Epidermal melanocyte (primary cell): ENCODE measurements around the gene SLC25A24.
"Not testable (repeated sequence)": the region's sequence is repeated elsewhere in the genome, so short reads cannot be mapped to it uniquely, and the experiment has no call there.

ENCODE experiments used
- DNase-seq: peaks from one replicate; pipeline ENCODE4 v3.0.0; 2011; ENCODE audit warnings: low spot score; ENCODE audit not compliant: insufficient read length

SLC25A24 gene

DNA sequence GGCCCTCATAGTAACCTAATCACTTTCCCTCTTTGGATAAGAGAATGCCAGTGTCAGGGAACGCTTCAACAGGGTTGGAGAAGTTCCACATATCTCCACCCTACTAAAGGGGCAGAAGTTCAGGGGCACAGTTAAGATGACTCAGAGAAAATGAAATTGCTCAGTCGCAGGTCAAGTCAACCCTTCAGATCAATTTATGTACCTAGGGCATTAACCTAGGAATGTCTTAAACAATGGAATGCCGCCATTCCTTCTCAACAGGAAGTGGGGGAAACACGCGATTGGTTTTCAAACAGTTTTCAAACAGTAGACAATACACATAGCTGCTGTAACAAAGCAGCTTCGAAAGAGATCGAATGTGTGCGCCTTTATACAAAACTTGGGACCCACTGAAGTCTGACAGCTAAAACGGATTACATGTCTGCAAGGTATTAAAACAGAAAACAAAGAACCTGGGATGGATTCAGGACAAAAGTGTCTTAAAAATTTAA, 897 bp downstream of the SLC25A24 start:
- DNase-seq: no peak

DNA sequence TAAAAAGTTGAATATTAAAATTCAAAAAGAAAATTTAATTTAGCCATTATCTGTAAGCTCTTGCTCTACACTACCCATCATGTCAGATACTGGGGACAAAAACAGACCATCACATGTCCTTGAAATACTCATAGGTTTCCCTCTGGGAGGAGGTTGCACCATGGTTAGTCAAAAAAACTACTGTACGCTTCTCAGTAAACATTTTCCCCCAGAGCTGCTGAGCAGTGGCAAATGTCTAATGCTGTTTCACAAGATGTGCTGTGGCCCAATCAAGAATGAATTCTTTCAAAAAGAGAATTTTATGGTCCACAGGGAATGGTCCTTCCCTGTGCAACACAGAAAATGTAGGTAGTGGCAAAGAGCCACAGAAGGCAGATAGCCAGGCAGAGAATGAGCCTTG, 6.1 kb downstream of the SLC25A24 start:
- DNase-seq: no peak

DNA sequence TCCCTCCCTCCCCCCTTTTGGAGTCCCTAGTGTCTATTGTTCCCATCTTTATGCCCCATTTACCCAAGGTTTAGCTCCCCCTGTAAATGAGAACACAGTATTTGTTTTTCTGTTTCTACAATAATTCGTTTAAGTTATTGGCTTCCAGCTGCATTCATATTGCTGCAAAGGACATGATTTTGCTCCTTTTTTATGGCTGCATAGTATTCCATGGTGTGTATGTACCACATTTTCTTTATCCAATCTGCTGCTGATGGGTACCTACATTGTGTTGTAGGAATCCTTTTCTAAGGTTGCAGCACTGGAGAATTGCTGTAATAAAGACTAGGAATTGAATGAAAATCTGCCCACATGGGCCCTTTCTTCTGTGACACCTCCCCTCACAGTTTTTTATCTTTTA, 6.8 kb downstream of the SLC25A24 start:
- DNase-seq: no peak

DNA sequence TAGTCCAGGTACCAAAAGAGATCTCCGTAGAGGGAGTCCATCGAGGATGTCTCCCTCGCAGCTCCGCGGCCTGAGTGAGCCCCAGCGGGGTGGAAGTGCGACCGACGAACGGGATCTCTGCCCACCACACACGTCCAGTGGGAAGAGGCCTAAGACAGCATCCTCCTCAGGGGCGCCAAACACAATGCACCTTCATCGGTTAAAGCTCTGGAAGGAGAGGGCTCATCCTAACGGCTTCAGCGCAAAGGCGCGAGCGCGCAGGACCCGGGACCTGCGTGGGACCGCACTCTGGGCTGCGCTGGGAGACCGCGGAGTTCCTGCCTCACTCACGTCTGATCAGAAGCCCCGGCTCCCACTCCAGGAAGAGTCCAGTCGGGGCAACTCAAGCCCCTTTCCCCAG, 7.6 kb downstream of the SLC25A24 start:
- DNase-seq: no peak

DNA sequence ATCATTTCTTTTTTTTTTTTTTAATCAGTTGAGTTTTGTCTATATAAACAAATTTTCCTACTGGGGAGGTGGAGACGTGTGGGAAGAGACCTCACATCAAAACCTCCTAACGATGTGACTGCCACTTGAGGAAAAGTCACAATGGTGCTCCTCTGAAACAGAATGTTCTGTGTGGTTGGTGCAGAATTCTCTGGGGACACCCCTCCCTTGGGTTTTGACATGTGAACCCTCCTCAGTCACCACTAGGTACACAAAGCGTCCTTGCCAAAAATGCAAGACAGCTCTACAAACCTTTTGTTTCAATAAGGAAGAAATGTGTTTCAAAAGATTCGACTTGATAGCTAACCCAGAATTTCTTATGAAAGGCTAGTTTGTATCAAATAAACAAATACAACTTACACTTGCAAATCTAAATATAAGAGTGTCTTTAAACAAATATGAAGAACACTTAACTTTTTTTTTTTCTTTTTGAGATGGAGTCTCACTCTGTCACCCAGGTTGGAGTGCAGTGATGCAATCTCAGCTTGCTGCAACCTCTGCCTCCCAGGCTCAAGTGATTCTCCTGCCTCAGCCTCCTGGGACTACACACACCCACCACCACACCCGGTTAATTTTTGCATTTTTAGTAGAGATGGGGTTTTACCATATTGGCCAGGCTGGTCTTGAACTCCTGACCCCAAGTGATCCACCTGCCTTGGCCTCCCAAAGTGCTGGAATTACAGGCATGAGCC, 9.3 kb downstream of the SLC25A24 start:
- no peak for DNase-seq

DNA sequence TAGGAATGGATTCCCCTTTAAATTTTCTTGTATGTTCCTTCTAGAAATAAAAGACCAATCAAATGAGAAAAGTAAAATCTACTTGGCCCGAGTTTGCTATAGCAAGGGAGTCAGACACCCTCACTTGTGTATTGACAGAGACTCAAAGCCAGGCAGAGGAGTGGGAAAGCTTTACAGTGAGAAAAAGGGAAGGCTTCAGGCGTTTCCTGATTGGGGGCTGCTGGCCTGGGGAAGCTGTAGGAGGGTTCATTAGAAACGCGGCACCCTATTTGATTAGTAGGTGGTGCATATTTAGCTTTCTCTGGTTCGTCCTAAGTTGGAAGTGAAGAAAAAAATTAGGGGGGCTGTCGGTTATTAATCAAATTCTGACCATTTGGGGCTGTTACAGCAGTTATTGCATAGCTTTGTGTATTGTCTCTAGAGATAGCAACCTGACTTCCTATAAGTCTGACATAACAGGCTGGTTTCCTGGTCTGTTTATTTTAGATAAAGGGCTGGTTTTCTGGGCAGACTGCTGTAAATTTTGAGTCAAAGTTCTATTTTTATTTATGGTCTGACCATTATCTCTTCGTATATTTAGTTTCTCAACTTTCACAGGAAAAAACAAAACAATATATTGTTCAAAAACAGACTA, 10.0 kb downstream of the SLC25A24 start:
- DNase-seq: no peak

DNA sequence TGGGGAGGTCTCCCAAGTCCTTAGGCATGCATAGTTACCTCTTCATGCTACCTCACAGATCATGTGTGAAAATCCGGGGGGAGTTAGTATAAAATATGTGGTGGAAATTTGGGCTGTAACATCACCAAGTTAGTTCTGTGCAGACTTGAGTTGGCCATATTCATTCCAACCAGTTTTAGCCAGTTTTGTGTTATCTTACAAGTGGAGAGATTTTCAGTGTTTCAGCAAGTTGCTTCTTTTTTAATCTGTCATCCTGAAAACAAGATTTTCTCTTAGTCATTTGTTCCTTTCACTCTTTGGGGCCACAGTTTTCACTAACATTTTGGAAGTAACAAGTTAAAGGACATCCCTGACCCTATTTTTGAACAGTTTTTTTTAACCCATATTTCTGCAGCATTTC, 11.3 kb downstream of the SLC25A24 start:
- no peak for DNase-seq

DNA sequence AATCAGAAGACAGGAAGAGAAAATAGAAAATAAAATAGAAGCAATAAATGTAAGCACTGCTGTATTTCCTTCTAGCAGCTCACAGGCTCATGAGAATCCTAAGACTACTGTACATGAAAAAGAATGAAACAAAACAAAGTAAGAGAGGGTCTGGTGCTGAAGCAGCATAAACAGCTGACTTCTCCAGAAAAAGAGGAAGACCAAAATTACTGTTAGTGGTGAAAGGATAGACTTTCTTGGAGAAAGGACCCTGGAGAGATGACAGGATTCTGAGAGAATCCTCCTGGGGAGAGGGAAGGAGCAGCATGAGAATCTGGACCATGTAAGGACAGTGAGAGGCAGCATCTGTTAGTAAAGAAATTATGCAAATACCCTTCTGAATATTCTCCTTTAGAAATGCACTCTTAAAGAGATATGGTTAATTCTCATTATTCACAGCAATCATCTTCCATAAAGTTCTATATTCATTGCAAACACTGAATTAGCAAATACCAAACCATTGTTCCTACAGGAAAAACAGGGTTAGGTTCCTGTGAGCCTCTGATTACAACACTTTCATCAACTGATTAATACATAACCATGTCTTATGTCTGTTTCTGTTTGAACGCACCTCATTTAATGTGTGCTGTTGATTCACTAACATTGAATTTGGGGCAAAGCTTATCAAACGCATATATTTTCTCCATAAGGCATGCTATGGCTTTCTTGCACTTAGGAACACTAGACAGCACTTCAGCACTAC, 17.0 kb downstream of the SLC25A24 start:
- no peak for DNase-seq

DNA sequence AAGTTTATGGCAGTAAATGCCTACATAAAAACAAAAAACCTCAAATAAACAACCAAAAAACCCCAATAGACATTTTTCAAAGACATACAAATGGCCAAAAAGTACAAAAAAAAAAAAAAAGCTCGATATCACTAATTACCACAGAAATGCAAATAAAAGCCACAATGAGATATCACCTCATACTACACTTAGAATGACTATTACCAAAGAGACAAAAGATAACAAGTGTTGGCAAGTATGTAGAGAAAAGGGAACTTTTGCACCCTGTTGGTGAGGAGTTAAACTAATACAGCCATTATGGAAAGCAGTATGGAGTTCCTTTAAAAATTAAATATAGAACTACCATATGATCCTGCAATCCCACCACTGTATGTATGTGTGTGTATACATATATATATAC, 21.1 kb downstream of the SLC25A24 start:
- DNase-seq: no peak

DNA sequence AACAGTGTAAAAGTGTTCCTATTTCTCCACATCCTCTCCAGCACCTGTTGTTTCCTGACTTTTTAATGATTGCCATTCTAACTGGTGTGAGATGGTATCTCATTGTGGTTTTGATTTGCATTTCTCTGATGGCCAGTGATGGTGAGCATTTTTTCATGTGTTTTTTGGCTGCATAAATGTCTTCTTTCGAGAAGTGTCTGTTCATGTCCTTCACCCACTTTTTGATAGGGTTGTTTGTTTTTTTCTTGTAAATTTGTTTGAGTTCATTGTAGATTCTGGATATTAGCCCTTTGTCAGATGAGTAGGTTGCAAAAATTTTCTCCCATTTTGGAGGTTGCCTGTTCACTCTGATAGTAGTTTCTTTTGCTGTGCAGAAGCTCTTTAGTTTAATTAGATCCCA, 37.7 kb downstream of the SLC25A24 start:
- DNase-seq: not testable (repeated sequence)

DNA sequence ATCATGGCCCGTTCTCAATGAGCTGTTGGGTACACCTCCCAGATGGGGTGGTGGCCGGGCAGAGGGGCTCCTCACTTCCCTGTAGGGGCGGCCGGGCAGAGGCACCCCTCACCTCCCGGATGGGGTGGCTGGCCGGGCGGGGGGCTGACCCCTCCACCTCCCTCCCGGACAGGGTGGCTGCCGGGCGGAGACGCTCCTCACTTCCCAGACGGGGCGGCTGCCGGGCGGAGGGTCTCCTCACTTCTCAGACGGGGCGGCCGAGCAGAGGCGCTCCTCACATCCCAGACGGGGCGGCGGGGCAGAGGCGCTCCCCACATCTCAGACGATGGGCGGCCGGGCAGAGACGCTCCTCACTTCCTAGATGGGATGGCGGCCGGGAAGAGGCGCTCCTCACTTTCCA, 40.2 kb downstream of the SLC25A24 start:
- not testable (repeated sequence) for DNase-seq

DNA sequence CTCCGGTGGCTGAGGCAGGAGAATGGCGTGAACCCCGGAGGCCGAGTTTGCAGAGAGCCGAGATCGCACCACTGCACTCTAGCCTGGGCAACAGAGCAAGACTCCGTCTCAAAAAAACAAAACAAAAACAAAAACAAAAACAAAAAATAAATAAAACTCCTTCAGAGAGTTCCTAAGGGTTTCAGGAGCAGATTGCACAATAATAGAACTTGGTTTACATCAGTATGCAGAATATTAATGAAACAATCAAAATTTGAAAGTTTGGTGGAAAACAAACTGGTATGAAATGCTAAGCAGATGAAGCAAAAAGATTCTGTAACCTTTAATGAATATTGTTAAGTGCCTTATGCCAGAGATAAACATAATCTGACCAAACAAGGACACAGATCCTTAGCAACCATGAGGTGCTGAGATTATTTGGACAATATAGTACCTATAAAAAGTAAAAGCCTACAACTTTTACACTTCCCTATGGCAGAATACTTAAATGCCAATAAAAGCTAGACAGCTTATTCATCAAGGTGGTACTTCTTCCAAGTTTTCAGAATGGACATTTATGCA, 41.2 kb downstream of the SLC25A24 start:
- no peak for DNase-seq

DNA sequence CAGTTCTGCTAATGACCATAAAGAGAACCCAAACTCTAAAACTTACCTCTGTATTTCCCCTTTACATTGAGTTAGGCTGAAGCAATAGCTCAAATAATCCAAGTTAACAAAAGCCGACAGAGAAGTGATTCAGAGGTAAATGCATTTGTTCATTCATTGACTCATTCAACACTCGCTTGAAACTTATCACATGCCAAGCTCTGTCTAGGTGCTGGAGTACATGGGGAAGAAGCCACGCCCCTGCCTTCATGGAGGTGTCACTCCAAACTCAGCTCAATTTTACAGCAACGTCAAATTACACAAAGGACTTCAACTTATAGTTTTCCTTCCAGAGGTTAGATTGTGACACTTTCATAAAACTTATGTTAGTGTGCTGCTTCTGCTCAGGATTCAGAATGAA, 45.8 kb downstream of the SLC25A24 start:
- no peak for DNase-seq

DNA sequence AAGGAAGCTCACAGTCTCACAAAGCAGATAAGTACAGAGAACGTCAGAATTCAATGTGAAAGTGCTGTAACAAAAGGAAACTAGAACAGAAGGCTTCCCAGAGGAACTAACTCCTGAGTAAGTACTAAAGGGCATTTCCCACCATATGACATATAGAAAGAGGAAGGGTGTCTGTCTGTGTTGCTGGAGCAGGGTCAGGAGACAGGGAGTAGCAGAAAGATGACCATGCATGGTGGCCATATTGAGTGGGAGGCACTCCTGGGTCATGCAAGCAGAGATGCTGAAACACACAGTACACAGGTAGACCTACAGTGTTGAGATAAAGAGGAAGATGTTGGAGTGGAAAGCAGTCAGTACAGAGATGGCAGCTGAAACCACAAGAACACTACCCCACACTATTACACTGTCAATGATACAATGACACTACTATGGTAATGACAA, 47.3 kb downstream of the SLC25A24 start:
- DNase-seq: no peak

DNA sequence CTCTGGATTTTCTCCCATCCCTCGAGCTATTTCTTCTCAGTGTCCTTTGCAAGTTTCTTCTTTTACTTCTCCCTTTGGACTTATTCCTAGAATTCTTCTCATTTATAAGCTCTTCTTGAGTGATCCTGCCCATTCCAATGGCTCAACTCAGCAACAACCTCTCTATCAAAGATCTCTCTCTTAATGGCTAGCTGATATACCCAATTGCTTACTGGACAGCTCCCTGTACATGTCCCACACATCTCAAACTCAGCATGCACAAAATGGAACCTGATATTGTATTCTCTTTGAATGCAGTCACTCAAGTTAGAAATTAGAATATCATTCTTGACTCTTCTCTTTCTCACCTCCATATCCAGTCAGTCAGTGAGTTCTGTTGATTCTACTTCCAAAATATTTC, 48.6 kb downstream of the SLC25A24 start:
- DNase-seq: no peak

DNA sequence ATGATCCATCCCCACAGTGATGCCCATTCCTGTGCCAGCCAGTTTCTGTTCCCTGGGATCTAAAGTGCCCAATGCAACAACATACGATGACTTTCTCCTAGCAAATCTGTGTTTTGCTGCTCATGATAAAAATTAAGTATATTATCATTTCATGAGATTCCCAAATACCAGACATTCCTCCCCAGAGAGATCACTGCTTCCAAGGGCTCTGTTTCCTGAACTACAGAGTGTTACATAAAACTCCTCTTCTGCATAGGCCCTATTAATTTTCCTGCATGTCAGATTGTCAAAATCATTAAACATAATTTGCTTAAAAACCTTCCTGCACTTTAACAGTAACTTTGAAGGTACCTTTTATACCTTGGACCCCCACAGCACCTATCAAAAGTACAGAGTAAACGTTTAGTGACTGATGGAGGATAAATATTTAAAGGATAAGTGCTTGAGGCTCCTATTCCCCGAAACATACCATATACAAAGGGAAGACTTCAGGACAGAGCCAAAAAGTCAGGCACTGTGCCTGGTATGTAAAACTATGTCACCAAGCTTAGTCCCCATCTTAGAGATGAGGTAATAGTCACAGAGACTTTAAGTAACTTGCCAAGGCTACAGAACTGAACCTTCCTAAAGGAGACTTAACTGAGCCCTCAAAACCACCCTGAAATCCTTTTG, 50.2 kb downstream of the SLC25A24 start:
- no peak for DNase-seq

DNA sequence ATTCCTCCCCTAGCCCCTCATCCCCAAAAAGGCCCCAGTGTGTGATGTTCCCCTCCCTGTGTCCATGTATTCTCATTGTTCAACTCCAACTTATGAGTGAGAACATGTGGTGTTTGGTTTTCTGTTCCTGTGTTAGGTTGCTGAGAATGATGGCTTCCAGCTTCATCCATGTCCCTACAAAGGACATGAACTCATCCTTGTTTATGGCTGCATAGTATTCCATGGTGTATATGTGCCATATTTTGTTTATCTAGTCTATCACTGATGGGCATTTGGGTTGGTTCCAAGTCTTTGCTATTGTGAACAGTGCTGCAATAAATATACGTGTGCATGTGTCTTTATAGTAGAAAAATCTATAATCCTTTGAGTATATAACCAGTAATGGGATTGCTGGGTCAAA, 55.6 kb downstream of the SLC25A24 start:
- not testable (repeated sequence) for DNase-seq

DNA sequence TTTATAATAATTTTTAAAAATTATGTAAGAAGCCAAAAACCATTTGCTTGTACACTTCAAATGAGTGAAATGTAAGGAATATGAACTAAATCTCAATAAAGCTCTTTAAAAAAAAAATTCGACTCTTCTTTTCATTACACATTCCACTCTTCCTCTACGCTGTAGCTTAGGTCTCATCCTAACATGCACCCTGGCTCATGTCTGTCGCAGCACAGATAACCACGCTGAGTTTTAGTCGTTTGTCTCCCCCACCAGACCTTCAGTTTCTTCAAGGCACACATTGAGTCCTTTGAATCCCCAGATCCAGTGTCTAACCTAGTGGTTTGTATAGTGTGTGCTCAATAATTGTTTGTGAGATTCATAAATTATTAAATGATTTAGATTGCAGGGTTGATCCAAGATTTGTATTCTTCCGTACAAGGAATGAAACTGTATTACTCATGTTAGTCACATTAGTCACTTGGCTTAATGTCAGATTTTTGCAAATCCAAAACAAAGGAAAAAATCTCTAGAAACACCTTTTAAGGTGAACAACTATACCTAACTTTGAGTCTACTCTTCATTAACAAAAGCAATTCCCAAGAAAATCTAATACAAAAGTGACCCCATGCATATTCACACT, 57.3 kb downstream of the SLC25A24 start:
- no peak for DNase-seq

DNA sequence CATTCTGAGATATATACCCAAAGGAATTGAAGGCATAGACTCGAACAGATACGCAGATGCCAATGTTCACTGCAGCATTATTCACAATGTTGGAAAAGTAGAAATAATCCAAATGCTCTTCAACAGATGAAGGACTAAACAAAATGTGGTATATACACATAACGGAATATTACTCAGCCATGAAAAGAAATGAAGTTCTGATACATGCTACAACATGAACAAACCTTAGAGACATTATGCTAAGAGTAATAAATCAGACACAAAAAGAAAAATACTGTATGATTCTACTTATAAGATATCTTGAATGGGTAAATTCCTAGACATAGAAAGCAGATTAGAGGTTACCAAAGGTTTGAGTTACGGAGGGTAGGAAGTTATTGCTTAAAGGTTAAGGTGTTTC, 57.9 kb downstream of the SLC25A24 start:
- no peak for DNase-seq

DNA sequence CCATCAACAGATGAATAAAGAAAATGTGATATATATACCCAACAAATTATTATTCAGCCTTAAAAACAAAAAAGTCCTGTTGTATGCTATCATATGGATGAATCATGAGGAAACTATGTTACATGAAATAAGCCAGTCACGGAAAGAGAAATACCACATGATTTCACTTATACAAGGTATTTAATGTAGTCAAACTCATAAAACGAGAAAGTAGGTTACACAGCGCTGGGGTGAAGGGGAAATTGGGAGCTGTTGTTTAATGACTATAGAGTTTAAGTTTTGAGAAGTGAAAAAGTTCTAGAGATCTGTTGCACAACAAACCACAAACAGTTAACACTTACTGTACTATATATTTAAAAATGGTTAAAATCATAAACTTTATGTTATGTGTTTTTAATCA, 58.5 kb downstream of the SLC25A24 start:
- no peak for DNase-seq

DNA sequence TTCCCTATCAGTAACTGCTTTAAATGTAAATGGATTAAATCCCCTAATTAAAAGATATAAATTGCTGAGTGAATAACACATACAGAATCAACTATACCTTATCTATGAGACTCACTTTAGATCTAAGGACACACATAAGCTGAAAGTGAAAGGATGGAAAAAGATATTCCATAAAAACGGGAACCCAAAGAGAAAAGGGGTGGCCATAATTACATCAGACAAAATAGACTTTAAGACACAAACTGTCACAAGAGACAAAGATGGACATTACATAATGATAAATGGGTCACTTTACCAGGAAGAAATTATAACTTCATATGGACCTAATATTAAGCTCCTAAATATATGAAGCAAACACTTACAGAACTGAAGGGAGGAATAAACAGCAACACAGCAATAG, 59.2 kb downstream of the SLC25A24 start:
- no peak for DNase-seq
